Measurements from ENCODE around the gene KRT39. TPM values are rescaled to one million over a fixed set of nuclear protein-coding genes. Genes with fewer than 3 reads are reported as not detected.

Gene KRT39
- total and polyA plus RNA-seq, 10 of the 15 experiments (the other 5 are each of a cell fraction or from before 2014, with no cell fraction given): not detected

DNA sequence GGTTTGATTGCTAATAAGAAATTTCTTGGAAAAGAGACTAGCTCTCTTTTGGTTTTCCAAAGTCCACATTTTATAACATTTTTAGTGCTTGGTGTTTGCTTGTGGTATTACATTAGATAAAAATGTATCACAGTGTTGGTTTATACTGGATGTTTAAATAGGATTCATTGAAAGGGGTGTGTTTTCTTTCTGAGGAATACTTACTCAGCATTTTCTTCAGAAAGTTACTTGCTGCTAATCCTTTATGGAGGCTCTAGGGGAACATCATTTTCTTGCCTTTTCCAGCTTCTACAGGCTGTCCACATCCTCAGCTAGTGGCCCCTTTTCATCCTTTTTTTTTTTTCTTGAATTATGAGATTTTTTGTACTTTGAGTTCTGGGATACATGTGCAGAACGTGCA is 834 bp upstream of the KRT39 start:
- H3K36me3 ChIP-seq (ENCODE audit: control insufficient read depth in 2 of 2, insufficient read depth in 2 of 2, low read length in 1 of 2): no peaks in the 10 kb centered on the region
- no peak overlapping the region for H3K9ac ChIP-seq (ENCODE audit: control insufficient read depth, insufficient read depth, low read length)
- in situ Hi-C loops (cut with MboI) (no loop called here), intact Hi-C loops (cut with micrococcal nuclease; ENCODE audit: unreplicated experiment) (no loop called here)
- TF ChIP-seq GATAD2B (conservative IDR thresholded peaks at IDR 0.05; ENCODE audit: low read depth) (no peak), RUNX3 (IDR thresholded peaks at IDR 0.05; ENCODE audit: low read length) (no peak), BHLHE40 (IDR thresholded peaks at IDR 0.05; ENCODE audit: borderline replicate concordance in 1 of 2, low read depth in 2 of 2, low read length in 1 of 2) (no peak)
- no peak for ATAC-seq
- no peaks in the 10 kb centered on the region for H3K79me2 ChIP-seq (ENCODE audit: control insufficient read depth, insufficient read depth, low read length)
- ChIA-PET POLR2A (no interaction called here), RAD21 (ENCODE audit: unreplicated experiment) (no interaction called here), SMC1A (ENCODE audit: uncharacterized antibody, unreplicated experiment) (no interaction called here), CTCF (no interaction called here)
- no peaks in the 10 kb centered on the region; the same call in 2 of the 3 replicates for H3K9me3 ChIP-seq (replicated peaks; ENCODE audit: control insufficient read depth, insufficient read depth, low read length)
- 0% methylated on average over 1 of the region's 1 CpG for WGBS (ENCODE audit: insufficient coverage, insufficient replicate concordance, low lambda C conversion rate, missing lambda C conversion rate)
- H4K20me1 ChIP-seq (ENCODE audit: control insufficient read depth, insufficient read depth): no peaks in the 10 kb centered on the region
- H3K27me3 ChIP-seq (replicated peaks in 1 of 2; ENCODE audit: control insufficient read depth in 2 of 2, insufficient read depth in 2 of 2, low read length in 1 of 2): no peaks in the 10 kb centered on the region; a peak in 1 of 4 replicates
- no peak for DNase-seq (ENCODE audit: low read depth, low spot score)
- H3K4me1 ChIP-seq (ENCODE audit: control insufficient read depth, insufficient read depth, low read length): no peaks in the 10 kb centered on the region
- H3K4me3 ChIP-seq: no peak overlapping the region
- BruUV-seq (replicated peaks): no TSS peak
- no peak for FAIRE-seq
- no peak overlapping the region for H2AFZ ChIP-seq (ENCODE audit: control insufficient read depth, low read depth, low read length)
- H3K4me2 ChIP-seq (ENCODE audit: control insufficient read depth, insufficient read depth): no peak overlapping the region
- H3K27ac ChIP-seq (ENCODE audit: control insufficient read depth, insufficient read depth): no peak overlapping the region

DNA sequence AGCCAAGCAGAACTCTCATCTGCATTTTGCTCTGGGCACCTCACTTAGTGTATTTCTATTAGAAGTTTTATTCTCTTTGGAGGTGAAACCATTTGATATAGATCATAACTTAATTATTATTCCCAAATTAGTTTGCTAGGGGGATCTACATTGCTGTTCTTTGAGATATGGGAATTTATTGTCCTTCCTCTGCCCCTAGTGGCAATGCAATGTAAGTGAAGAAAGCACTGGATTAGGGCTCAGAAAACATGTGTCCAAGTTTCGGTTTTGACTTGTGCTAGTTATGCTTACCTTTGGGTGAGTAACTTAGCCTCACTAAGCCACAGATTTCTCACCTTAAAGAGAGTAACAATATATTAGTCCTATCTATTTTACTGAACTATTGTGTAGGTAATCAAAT is 2.9 kb downstream of the KRT39 start:
- Histone ChIP-seq H2AFZ (ENCODE audit: control insufficient read depth, low read depth, low read length) (no peak overlapping the region), H3K79me2 (ENCODE audit: control insufficient read depth, insufficient read depth, low read length) (no peaks in the 10 kb centered on the region), H3K4me2 (ENCODE audit: control insufficient read depth, insufficient read depth) (no peak overlapping the region), H3K9ac (ENCODE audit: control insufficient read depth, insufficient read depth, low read length) (no peak overlapping the region), H4K20me1 (ENCODE audit: control insufficient read depth, insufficient read depth) (no peaks in the 10 kb centered on the region), H3K4me1 (ENCODE audit: control insufficient read depth, insufficient read depth, low read length) (no peaks in the 10 kb centered on the region), H3K27ac (ENCODE audit: control insufficient read depth, insufficient read depth) (no peak overlapping the region), H3K36me3 (ENCODE audit: control insufficient read depth in 2 of 2, insufficient read depth in 2 of 2, low read length in 1 of 2) (no peaks in the 10 kb centered on the region), H3K27me3 (replicated peaks in 1 of 2; ENCODE audit: control insufficient read depth in 2 of 2, insufficient read depth in 2 of 2, low read length in 1 of 2) (no peaks in the 10 kb centered on the region), H3K4me3 (no peak overlapping the region), H3K9me3 (replicated peaks; ENCODE audit: control insufficient read depth, insufficient read depth, low read length) (no peaks in the 10 kb centered on the region; the same call in 2 of the 3 replicates)
- DNase-seq (ENCODE audit: low read depth, low spot score): no peak
- RAD21 ChIA-PET (ENCODE audit: unreplicated experiment): no interaction called here
- POLR2A ChIA-PET: no interaction called here
- no peak for FAIRE-seq
- 0% methylated on average over 1 of the region's 1 CpG for WGBS (ENCODE audit: insufficient coverage, insufficient replicate concordance, low lambda C conversion rate, missing lambda C conversion rate)
- in situ Hi-C loops (cut with MboI): no loop called here
- CTCF ChIA-PET: interaction anchor here (0.7 to 1.0 kb wide), 2 partner anchors 46 to 594 kb away, joined by 3 read pairs; no protein-coding TSS in a partner anchor
- TF ChIP-seq TCF12 (IDR thresholded peaks at IDR 0.05; ENCODE audit: low read depth, low read length) (no peak), ZNF217 (IDR thresholded peaks at IDR 0.05) (no peak), EED (IDR thresholded peaks at IDR 0.05; ENCODE audit: low read depth) (no peak), RELA (IDR thresholded peaks at IDR 0.05; ENCODE audit: borderline replicate concordance, partially characterized antibody) (no peak)
- TF ChIP-seq, protein P1, sequence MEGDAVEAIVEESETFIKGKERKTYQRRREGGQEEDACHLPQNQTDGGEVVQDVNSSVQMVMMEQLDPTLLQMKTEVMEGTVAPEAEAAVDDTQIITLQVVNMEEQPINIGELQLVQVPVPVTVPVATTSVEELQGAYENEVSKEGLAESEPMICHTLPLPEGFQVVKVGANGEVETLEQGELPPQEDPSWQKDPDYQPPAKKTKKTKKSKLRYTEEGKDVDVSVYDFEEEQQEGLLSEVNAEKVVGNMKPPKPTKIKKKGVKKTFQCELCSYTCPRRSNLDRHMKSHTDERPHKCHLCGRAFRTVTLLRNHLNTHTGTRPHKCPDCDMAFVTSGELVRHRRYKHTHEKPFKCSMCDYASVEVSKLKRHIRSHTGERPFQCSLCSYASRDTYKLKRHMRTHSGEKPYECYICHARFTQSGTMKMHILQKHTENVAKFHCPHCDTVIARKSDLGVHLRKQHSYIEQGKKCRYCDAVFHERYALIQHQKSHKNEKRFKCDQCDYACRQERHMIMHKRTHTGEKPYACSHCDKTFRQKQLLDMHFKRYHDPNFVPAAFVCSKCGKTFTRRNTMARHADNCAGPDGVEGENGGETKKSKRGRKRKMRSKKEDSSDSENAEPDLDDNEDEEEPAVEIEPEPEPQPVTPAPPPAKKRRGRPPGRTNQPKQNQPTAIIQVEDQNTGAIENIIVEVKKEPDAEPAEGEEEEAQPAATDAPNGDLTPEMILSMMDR (IDR thresholded peaks at IDR 0.05 in 2 of 3, conservative IDR thresholded peaks at IDR 0.05 in 1 of 3; ENCODE audit: control insufficient read depth in 2 of 3, extremely low read depth in 1 of 3, insufficient read depth in 1 of 3, low read depth in 3 of 3, low read length in 3 of 3): peak; percentile 31 to 63 (median 59); a peak in 4 of 6 replicates
- TF ChIP-seq, protein P2, sequence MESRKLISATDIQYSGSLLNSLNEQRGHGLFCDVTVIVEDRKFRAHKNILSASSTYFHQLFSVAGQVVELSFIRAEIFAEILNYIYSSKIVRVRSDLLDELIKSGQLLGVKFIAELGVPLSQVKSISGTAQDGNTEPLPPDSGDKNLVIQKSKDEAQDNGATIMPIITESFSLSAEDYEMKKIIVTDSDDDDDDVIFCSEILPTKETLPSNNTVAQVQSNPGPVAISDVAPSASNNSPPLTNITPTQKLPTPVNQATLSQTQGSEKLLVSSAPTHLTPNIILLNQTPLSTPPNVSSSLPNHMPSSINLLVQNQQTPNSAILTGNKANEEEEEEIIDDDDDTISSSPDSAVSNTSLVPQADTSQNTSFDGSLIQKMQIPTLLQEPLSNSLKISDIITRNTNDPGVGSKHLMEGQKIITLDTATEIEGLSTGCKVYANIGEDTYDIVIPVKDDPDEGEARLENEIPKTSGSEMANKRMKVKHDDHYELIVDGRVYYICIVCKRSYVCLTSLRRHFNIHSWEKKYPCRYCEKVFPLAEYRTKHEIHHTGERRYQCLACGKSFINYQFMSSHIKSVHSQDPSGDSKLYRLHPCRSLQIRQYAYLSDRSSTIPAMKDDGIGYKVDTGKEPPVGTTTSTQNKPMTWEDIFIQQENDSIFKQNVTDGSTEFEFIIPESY (IDR thresholded peaks at IDR 0.05): no peak
- intact Hi-C loops (cut with micrococcal nuclease; ENCODE audit: unreplicated experiment): no loop called here
- no TSS peak for BruUV-seq (replicated peaks)
- SMC1A ChIA-PET (ENCODE audit: uncharacterized antibody, unreplicated experiment): no interaction called here
- peak; percentile 59; the same call in 2 of the 3 replicates for ATAC-seq

All from GM12878 (cell line).